Measurements from ENCODE around the gene MAGEF1.

- TF ChIP-seq CTCF (IDR thresholded peaks at IDR 0.05) (no peak), POLR2A (IDR thresholded peaks at IDR 0.05) (no peak)
These were observed 33.4 kb downstream of the MAGEF1 start for GRCh38 chr3:184678317-184679055.
